Measurements from ENCODE around the gene HS3ST3A1. TPM values are rescaled to one million over a fixed set of nuclear protein-coding genes. Genes with fewer than 3 reads are reported as not detected.

Gene HS3ST3A1
- total RNA-seq (2.2 TPM), polyA plus RNA-seq (ENCODE audit: insufficient read depth, low read depth, low replicate concordance) (1.2 TPM)
- long read RNA-seq, donor 1, partial matches to known transcripts, result 0 of 3 reads
- long read RNA-seq, donor 1, other reads (novel, unspliced or antisense), result 0 of 3 reads
- long read RNA-seq, donor 2, partial matches to known transcripts, result 0 of 1 reads
- long read RNA-seq, donor 2, other reads (novel, unspliced or antisense), result 0 of 1 reads
- long read RNA-seq, donor 3, partial matches to known transcripts, result 0 of 1 reads
- long read RNA-seq, donor 3, other reads (novel, unspliced or antisense), result 0 of 1 reads
- long read RNA-seq, donor 4, result 0 reads
- long read RNA-seq, donor 5, result 0 reads
- long read RNA-seq, donor 6, partial matches to known transcripts, result 0 of 1 reads
- long read RNA-seq, donor 6, other reads (novel, unspliced or antisense), result 0 of 1 reads
- long read RNA-seq, donor 7, transcript HS3ST3A1-201 (2 exons, 2,527 nt), result major isoform, 6 of 8 reads
- long read RNA-seq, donor 7, partial matches to known transcripts, result 1 of 8 reads
- long read RNA-seq, donor 7, other reads (novel, unspliced or antisense), result 1 of 8 reads
- long read RNA-seq, donor 8, result 0 reads
- long read RNA-seq, donor 9, partial matches to known transcripts, result 0 of 2 reads
- long read RNA-seq, donor 9, other reads (novel, unspliced or antisense), result 0 of 2 reads
- long read RNA-seq, donor 10, partial matches to known transcripts, result 0 of 1 reads
- long read RNA-seq, donor 10, other reads (novel, unspliced or antisense), result 0 of 1 reads

DNA sequence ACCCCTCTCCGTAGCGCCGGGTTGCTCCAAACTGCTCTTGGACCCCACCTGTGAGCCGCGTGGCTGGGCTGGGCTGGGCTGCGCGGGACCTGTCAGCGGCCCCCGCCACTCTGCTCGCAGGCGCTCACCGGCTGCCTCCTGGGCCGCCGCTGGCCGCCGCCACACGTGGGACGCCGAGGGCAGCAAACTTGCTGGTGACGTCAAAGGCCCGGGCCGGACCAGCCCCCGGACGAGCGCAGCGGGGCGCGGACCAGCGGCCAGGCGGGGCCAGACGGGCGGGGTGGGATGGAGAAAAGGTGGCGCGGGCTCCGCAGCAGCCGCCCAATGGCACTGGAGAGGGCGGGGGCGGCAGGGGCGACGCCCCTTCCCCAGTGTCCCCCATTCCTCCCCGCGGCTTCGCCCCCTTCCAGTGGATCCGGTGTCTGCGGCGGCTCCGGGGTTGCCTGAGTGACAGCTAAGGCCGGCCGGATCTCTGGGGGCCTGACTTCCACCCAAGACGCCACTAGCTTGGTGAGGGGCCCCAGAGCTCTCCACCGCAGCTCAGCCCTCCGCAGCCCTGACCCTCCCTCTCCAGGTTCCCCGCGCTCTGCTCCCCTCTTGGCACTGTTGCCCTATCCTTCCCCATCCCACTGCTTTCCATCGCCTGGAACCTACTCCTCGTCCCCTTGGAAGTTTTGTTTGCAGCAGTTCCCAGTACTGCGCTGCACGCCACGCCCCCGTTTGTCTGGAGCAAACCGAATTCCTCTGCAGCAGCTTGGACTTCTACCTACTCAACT lies at the start of gene HS3ST3A1:
HS3ST3A1 (minus strand) TSS at position 154 of the 776 bp plus-strand sequence. CDS start 800 bp downstream, outside the sequence.
- FAIRE-seq, result no peak
- Histone ChIP-seq H3K9ac (ENCODE audit: low read length in 3 of 3) (peak within 1 kb of the TSS in 1 of 3 donors; percentile 55), H3K27me3 (ENCODE audit: control insufficient read depth, insufficient read depth, low read length) (peaks cover 2% of the 10 kb centered on the region), H3K4me3 (ENCODE audit: low read length in 3 of 3) (peak within 1 kb of the TSS; percentile 34 to 66 (median 49)), H3K27ac (ENCODE audit: low read depth in 2 of 2, low read length in 2 of 2) (peak within 1 kb of the TSS in 1 of 2 donors; percentile 43), H3K9me3 (ENCODE audit: control insufficient read depth in 2 of 3, insufficient read depth in 1 of 3, low read length in 3 of 3) (peaks cover 0 to 2% (median 0%) of the 10 kb centered on the region in 3 donors), H3K4me1 (ENCODE audit: control insufficient read depth in 2 of 3, insufficient read depth in 2 of 3, low read depth in 1 of 3, low read length in 3 of 3) (peaks cover 0 to 3% (median 0%) of the 10 kb centered on the region in 3 donors), H3K36me3 (ENCODE audit: control insufficient read depth in 2 of 3, insufficient read depth in 3 of 3, low read length in 3 of 3) (no peaks in the 10 kb centered on the region)
- TF ChIP-seq, protein P1, sequence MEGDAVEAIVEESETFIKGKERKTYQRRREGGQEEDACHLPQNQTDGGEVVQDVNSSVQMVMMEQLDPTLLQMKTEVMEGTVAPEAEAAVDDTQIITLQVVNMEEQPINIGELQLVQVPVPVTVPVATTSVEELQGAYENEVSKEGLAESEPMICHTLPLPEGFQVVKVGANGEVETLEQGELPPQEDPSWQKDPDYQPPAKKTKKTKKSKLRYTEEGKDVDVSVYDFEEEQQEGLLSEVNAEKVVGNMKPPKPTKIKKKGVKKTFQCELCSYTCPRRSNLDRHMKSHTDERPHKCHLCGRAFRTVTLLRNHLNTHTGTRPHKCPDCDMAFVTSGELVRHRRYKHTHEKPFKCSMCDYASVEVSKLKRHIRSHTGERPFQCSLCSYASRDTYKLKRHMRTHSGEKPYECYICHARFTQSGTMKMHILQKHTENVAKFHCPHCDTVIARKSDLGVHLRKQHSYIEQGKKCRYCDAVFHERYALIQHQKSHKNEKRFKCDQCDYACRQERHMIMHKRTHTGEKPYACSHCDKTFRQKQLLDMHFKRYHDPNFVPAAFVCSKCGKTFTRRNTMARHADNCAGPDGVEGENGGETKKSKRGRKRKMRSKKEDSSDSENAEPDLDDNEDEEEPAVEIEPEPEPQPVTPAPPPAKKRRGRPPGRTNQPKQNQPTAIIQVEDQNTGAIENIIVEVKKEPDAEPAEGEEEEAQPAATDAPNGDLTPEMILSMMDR (IDR thresholded peaks at IDR 0.05; ENCODE audit: borderline replicate concordance, extremely low read depth, insufficient read depth), result no peak
- peak; percentile 80 to 94 (median 94) for DNase-seq
- intact Hi-C loops (cut with DNase I), result no loop called here

- H3K27me3 ChIP-seq (ENCODE audit: control insufficient read depth, insufficient read depth, low read length), result no peaks in the 10 kb centered on the region
- no peaks in the 10 kb centered on the region for H3K36me3 ChIP-seq (ENCODE audit: control insufficient read depth in 2 of 3, insufficient read depth in 3 of 3, low read length in 3 of 3)
- intact Hi-C loops (cut with DNase I), result no loop called here
- no peak overlapping the region for H3K9ac ChIP-seq (ENCODE audit: low read length in 3 of 3)
- no peaks in the 10 kb centered on the region for H3K9me3 ChIP-seq (ENCODE audit: control insufficient read depth in 2 of 3, insufficient read depth in 1 of 3, low read length in 3 of 3)
- no peak overlapping the region for H3K27ac ChIP-seq (ENCODE audit: low read depth in 2 of 2, low read length in 2 of 2)
- no peaks in the 10 kb centered on the region for H3K4me1 ChIP-seq (ENCODE audit: control insufficient read depth in 2 of 3, insufficient read depth in 2 of 3, low read depth in 1 of 3, low read length in 3 of 3)
- no peak for FAIRE-seq
- TF ChIP-seq, protein P1 (IDR thresholded peaks at IDR 0.05; ENCODE audit: borderline replicate concordance, extremely low read depth, insufficient read depth), result no peak
- H3K4me3 ChIP-seq (ENCODE audit: low read length in 3 of 3), result no peak overlapping the region
- DNase-seq, result no peak
These were observed 48.5 kb upstream of the HS3ST3A1 start for GRCh38 chr17:13650096-13650675.

- no peaks in the 10 kb centered on the region for H3K36me3 ChIP-seq (ENCODE audit: control insufficient read depth in 2 of 3, insufficient read depth in 3 of 3, low read length in 3 of 3)
- H3K4me1 ChIP-seq (ENCODE audit: control insufficient read depth in 2 of 3, insufficient read depth in 2 of 3, low read depth in 1 of 3, low read length in 3 of 3), result no peaks in the 10 kb centered on the region
- H3K27ac ChIP-seq (ENCODE audit: low read depth in 2 of 2, low read length in 2 of 2), result no peak overlapping the region
- H3K9me3 ChIP-seq (ENCODE audit: control insufficient read depth in 2 of 3, insufficient read depth in 1 of 3, low read length in 3 of 3), result no peaks in the 10 kb centered on the region
- DNase-seq (peak in 2 of 5 donors; percentile 5 to 18), FAIRE-seq (no peak)
- H3K9ac ChIP-seq (ENCODE audit: low read length in 3 of 3), result no peak overlapping the region
- H3K4me3 ChIP-seq (ENCODE audit: low read length in 3 of 3), result no peak overlapping the region
- TF ChIP-seq, protein P1 (IDR thresholded peaks at IDR 0.05; ENCODE audit: borderline replicate concordance, extremely low read depth, insufficient read depth), result no peak
- intact Hi-C loops (cut with DNase I), result no loop called here
- H3K27me3 ChIP-seq (ENCODE audit: control insufficient read depth, insufficient read depth, low read length), result no peaks in the 10 kb centered on the region
These were observed 45.9 kb upstream of the HS3ST3A1 start for GRCh38 chr17:13647543-13648021.
